GM18909 (cell line): Measurements from ENCODE around the gene XRCC5.

Experiments
- ATAC-seq: cut with Tn5 transposase; IDR thresholded peaks from one replicate; pipeline ENCODE4 v1.9.1; 2021; ENCODE audit warnings: mild to moderate bottlenecking; ENCODE audit not compliant: unreplicated experiment, poor library complexity

Gene XRCC5

GRCh38 chr2:216147172-216148131 lies 38.3 kb downstream of the XRCC5 start:
- no peak for ATAC-seq

GRCh38 chr2:216148983-216149382 lies 39.8 kb downstream of the XRCC5 start:
- no peak for ATAC-seq

- no peak for ATAC-seq
Observed at GRCh38 chr2:216149741-216150140, 40.6 kb downstream of the XRCC5 start.

- no peak for ATAC-seq
Observed at GRCh38 chr2:216151313-216152025, 42.3 kb downstream of the XRCC5 start.

GRCh38 chr2:216155954-216156353 lies 46.8 kb downstream of the XRCC5 start:
- no peak for ATAC-seq

GRCh38 chr2:216156822-216157221 lies 47.7 kb downstream of the XRCC5 start:
- ATAC-seq = no peak

GRCh38 chr2:216159144-216159543 lies 50.0 kb downstream of the XRCC5 start:
- ATAC-seq = no peak

GRCh38 chr2:216159646-216160045 lies 50.5 kb downstream of the XRCC5 start:
- no peak for ATAC-seq

- ATAC-seq = no peak
Observed at GRCh38 chr2:216160786-216161185, 51.6 kb downstream of the XRCC5 start.

- ATAC-seq = no peak
Observed at GRCh38 chr2:216161967-216162366, 52.8 kb downstream of the XRCC5 start.

GRCh38 chr2:216163518-216163917 lies 54.4 kb downstream of the XRCC5 start:
- no peak for ATAC-seq

- no peak for ATAC-seq
Observed at GRCh38 chr2:216164087-216164486, 54.9 kb downstream of the XRCC5 start.

GRCh38 chr2:216164576-216164975 lies 55.4 kb downstream of the XRCC5 start:
- no peak for ATAC-seq

- no peak for ATAC-seq
Observed at GRCh38 chr2:216165711-216166110, 56.6 kb downstream of the XRCC5 start.

GRCh38 chr2:216169087-216169486 lies 59.9 kb downstream of the XRCC5 start:
- no peak for ATAC-seq

GRCh38 chr2:216170076-216170763 lies 61.1 kb downstream of the XRCC5 start:
- no peak for ATAC-seq

GRCh38 chr2:216171011-216171410 lies 61.9 kb downstream of the XRCC5 start:
- no peak for ATAC-seq

- ATAC-seq = no peak
Observed at GRCh38 chr2:216172493-216172892, 63.3 kb downstream of the XRCC5 start.

- ATAC-seq = no peak
Observed at GRCh38 chr2:216179015-216179414, 69.9 kb downstream of the XRCC5 start.

GRCh38 chr2:216181351-216181750 lies 72.2 kb downstream of the XRCC5 start:
- no peak for ATAC-seq

- no peak for ATAC-seq
Observed at GRCh38 chr2:216181953-216182461, 72.9 kb downstream of the XRCC5 start.
